Suprapubic skin (tissue), 4 donors: ENCODE data around the gene KLHL11. TPM values are rescaled to one million over a fixed set of nuclear protein-coding genes. Genes with fewer than 3 reads are reported as not detected.
"Not testable (repeated sequence)": the region's sequence is repeated elsewhere in the genome, so short reads cannot be mapped to it uniquely, and the experiment has no call there.

Experiments used
- DNase-seq, 2 donors: peaks; one replicate each; pipeline ENCODE4 v3.0.0-alpha.2; 2019; ENCODE audit warnings: low spot score in 2 of 2
- H3K27ac ChIP-seq: fragments of 200-600 bp; sonication (generic); one replicate; pipeline ENCODE4 v1.5.1; 2019
- H3K27me3 ChIP-seq: fragments of 200-600 bp; sonication (generic); one replicate; pipeline ENCODE4 v1.5.1; 2019
- H3K36me3 ChIP-seq: fragments of 200-600 bp; sonication (generic); one replicate; pipeline ENCODE4 v1.5.1; 2019
- H3K4me1 ChIP-seq: fragments of 200-600 bp; sonication (generic); one replicate; pipeline ENCODE4 v1.5.1; 2019
- H3K4me3 ChIP-seq: fragments of 200-600 bp; sonication (generic); one replicate; pipeline ENCODE4 v1.5.1; 2019; ENCODE audit warnings: mild to moderate bottlenecking
- H3K9me3 ChIP-seq: fragments of 200-600 bp; sonication (generic); one replicate; pipeline ENCODE4 v1.5.1; 2019
- EP300 ChIP-seq: sonication (generic); formaldehyde crosslinking; IDR thresholded peaks from one replicate; pipeline ENCODE4 v1.6.1; 2017; ENCODE audit warnings: antibody characterized with exemption
- POLR2A ChIP-seq, 2 donors: fragments of 450-650 bp; IDR thresholded peaks; one replicate each; pipeline ENCODE4 v1.6.1; 2017; ENCODE audit warnings: antibody characterized with exemption in 2 of 2, mild to moderate bottlenecking in 2 of 2, moderate library complexity in 2 of 2
- POLR2AphosphoS5 ChIP-seq, 3 donors: sonication (generic); formaldehyde crosslinking; IDR thresholded peaks; one replicate each; pipeline ENCODE4 v1.6.1; 2017; ENCODE audit warnings: antibody characterized with exemption in 3 of 3
- WGBS: methylation state at CpG from one replicate; pipeline ENCODE4 v1.1.5; 2018; 5-methylcytosine and 5-hydroxymethylcytosine counted together
- total RNA-seq, 4 donors: library from RNA; depleted of rRNA; stranded (reverse); fragments of >200 nt; gene quantifications; one replicate each; pipeline ENCODE4 v1.1.0, GENCODE V29; 2016
- TF ChIP-seq, protein P1 (sequence below), 2 donors: fragments of 200-600 bp in 1 of 2; fragments of 450-650 bp in 1 of 2; sonication (generic) in 1 of 2; IDR thresholded peaks; one replicate each; pipeline ENCODE4 v1.5.1; 2016 to 2019; ENCODE audit warnings: antibody characterized with exemption in 2 of 2, mild to moderate bottlenecking in 1 of 2, moderate library complexity in 1 of 2

KLHL11 gene
- total RNA-seq, 4 donors from 2014 or later: 19.6 to 27.9 (median 21.4) TPM

DNA sequence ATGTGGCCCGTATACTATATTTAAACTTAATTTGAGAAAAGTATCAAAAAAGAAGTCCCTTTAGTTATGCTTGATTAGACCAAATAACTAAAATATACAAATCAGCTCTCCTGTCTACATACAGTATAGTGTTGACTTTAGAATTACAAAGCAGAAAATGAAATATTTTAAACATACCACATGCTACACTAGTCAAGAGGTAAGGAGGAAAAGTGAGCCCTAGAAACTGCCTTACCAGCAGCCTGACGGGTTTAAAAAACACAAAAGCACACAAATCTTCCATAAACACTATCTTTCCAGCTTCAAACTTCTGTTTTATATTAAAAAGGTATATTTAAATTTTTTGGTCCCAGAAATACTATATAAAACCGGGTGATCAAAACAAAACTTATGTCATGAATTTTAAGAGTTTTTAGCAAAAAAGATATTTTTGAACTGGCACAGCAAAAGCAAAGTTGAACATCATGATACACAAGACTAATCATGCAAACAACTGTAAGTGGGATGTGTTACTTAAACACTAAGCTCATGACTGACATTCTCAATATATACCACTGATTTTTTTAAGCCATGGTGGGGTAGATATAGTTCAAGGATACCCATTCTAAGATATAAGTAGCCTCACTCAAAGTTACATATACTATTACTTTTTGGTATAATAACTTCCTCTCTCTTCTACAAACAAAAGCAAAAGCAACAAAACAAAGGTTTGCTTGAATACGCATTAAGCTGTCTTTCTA lies 15.8 kb downstream of the KLHL11 start:
- TF ChIP-seq EP300 (no peak), POLR2AphosphoS5 (IDR thresholded peaks at IDR 0.05) (no peak), POLR2A (IDR thresholded peaks at IDR 0.05) (no peak)
- TF ChIP-seq, protein P1, sequence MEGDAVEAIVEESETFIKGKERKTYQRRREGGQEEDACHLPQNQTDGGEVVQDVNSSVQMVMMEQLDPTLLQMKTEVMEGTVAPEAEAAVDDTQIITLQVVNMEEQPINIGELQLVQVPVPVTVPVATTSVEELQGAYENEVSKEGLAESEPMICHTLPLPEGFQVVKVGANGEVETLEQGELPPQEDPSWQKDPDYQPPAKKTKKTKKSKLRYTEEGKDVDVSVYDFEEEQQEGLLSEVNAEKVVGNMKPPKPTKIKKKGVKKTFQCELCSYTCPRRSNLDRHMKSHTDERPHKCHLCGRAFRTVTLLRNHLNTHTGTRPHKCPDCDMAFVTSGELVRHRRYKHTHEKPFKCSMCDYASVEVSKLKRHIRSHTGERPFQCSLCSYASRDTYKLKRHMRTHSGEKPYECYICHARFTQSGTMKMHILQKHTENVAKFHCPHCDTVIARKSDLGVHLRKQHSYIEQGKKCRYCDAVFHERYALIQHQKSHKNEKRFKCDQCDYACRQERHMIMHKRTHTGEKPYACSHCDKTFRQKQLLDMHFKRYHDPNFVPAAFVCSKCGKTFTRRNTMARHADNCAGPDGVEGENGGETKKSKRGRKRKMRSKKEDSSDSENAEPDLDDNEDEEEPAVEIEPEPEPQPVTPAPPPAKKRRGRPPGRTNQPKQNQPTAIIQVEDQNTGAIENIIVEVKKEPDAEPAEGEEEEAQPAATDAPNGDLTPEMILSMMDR (IDR thresholded peaks at IDR 0.05): no peak
- Histone ChIP-seq H3K27ac (no peak overlapping the region), H3K4me1 (peaks cover 11% of the 10 kb centered on the region), H3K36me3 (peaks cover 9% of the 10 kb centered on the region), H3K27me3 (no peaks in the 10 kb centered on the region), H3K4me3 (no peak overlapping the region), H3K9me3 (no peaks in the 10 kb centered on the region)
- no peak for DNase-seq
- WGBS: 79% methylated on average over 4 of the region's 4 CpGs

DNA sequence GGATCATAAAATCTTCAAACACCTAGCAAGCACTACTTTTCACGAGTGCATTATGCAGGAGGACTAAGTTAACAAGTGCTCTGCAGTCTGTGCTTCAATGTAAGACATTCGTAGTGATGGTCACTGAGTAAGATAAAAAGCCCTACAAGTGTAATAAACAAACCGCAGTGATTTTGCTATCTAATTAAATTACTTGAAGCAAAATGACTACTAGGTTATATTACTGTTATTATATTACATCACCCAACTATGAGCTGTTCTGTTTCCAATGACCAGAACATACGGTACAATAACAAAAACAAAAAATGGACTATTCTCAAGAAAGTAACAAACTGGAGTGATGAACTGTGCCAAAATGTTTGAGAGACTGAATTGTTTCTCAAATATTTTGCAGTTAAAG lies 16.4 kb downstream of the KLHL11 start:
- H3K4me3 ChIP-seq: no peak overlapping the region
- H3K36me3 ChIP-seq: peaks cover 3% of the 10 kb centered on the region
- no peak overlapping the region for H3K27ac ChIP-seq
- no peaks in the 10 kb centered on the region for H3K27me3 ChIP-seq
- DNase-seq: no peak
- 73% methylated on average over 4 of the region's 4 CpGs for WGBS
- H3K9me3 ChIP-seq: no peaks in the 10 kb centered on the region
- no peak for TF ChIP-seq EP300
- TF ChIP-seq POLR2AphosphoS5 (IDR thresholded peaks at IDR 0.05): no peak
- TF ChIP-seq, protein P1 (IDR thresholded peaks at IDR 0.05): no peak
- no peak for TF ChIP-seq POLR2A (IDR thresholded peaks at IDR 0.05)
- H3K4me1 ChIP-seq: peaks cover 11% of the 10 kb centered on the region

DNA sequence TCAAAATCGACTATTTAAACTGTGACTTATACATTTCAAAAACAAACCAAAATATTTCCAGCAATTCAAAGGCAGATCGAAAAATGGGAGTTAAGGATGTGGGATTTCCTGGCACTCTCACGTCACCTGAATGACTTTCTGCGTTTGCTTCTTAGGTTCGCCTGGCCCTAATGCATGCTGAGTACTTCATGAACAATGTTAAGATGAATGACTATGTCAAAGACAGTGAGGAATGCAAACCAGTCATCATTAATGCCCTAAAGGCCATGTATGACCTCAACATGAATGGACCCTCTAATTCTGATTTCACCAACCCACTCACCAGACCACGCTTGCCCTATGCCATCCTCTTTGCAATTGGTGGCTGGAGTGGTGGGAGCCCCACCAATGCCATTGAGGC lies 20.3 kb downstream of the KLHL11 start:
- WGBS: 93% methylated on average over 6 of the region's 6 CpGs
- DNase-seq: no peak
- Histone ChIP-seq H3K27me3 (no peaks in the 10 kb centered on the region), H3K9me3 (no peaks in the 10 kb centered on the region), H3K4me3 (no peak overlapping the region), H3K36me3 (no peaks in the 10 kb centered on the region), H3K27ac (no peak overlapping the region), H3K4me1 (peaks cover 4% of the 10 kb centered on the region)
- TF ChIP-seq POLR2AphosphoS5 (IDR thresholded peaks at IDR 0.05) (no peak), POLR2A (IDR thresholded peaks at IDR 0.05) (no peak), EP300 (no peak)
- TF ChIP-seq, protein P1 (IDR thresholded peaks at IDR 0.05): no peak

DNA sequence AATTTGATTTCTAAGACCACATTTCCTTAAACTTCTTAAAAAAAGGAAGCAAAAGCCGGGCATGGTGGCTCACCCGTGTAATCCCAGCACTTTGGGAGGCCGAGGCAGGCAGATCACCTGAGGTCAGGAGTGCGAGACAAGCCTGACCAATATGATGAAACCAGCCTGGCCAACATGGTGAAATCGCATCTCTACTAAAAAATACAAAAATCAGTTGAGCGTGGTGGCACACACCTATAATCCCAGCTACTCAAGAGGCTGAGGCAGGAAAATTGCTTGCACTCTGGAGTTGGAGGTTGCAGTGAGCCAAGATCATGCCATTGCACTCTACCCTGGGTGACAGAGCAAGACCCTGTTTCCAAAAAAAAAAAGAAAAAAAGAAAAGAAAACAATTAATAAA lies 24.4 kb downstream of the KLHL11 start:
- 86% methylated on average over 6 of the region's 6 CpGs for WGBS
- not testable (repeated sequence) for H3K27me3 ChIP-seq, H3K9me3 ChIP-seq, H3K4me1 ChIP-seq, H3K27ac ChIP-seq, H3K36me3 ChIP-seq, H3K4me3 ChIP-seq, DNase-seq

DNA sequence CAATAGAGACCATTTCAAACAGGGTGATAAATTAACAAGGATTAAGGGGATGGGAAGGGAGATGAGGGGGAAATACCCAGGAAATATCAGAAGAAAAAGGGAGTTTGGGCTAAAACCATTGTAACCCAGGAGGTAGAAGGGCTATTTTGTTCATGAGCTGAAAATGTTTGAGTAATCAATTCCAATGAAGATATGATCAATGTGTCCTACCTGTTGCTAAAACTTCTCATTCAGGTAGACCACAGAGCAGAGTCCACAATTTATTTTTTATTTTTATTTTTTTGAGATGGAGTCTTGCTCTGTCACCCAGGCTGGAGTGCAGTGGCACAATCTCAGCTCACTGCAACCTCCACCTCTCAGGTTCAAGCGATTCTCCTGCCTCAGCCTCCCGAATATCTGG lies 25.8 kb downstream of the KLHL11 start:
- H3K27ac ChIP-seq, H3K9me3 ChIP-seq, H3K4me3 ChIP-seq, DNase-seq, H3K27me3 ChIP-seq, H3K36me3 ChIP-seq: not testable (repeated sequence)
- 97% methylated on average over 2 of the region's 2 CpGs for WGBS
- peaks cover 19% of the 10 kb centered on the region for H3K4me1 ChIP-seq

DNA sequence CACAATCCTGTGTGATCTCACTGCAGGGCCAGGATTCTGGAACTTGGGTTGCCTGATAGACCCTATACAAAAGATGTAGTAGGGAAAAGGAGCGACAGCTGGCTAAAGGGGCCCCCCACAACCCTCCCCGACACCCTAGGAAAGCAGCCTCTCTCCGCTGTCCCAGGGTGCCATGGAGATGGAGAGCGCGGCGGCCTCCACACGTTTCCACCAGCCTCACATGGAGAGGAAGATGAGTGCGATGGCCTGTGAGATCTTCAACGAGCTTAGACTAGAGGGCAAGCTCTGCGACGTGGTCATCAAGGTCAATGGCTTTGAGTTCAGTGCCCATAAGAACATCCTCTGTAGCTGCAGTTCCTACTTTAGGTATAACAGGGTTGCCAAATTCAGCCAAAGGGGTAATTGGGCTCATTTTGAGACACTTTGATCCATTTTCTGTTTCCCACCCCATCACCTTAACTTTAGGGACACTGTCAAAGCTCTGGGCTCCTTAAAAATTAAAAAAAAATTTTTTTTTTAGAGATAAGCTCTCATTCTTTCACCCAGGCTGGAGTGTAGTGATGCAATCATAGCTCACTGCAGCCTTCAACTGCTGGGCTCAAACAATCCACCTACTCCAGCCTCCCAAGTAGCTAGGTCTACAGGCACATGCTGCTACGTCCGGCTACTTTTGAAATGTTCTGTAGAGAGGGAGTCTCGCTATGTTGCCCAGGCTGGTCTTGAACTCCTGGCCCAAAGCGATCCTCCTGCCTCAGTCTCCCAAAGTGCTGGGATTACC lies 27.3 kb downstream of the KLHL11 start, which contains the start of gene KLHL10:
KLHL10 (plus strand) TSS at position 65 of the 778 bp plus-strand sequence; CDS start at position 173, 108 bp downstream.
- H3K4me1 ChIP-seq: peaks cover 19% of the 10 kb centered on the region
- TF ChIP-seq EP300 (no peak), POLR2A (IDR thresholded peaks at IDR 0.05) (no peak), POLR2AphosphoS5 (IDR thresholded peaks at IDR 0.05) (no peak)
- TF ChIP-seq, protein P1 (IDR thresholded peaks at IDR 0.05): no peak
- H3K9me3 ChIP-seq: no peaks in the 10 kb centered on the region
- WGBS: 97% methylated on average over 15 of the region's 15 CpGs
- H3K36me3 ChIP-seq: no peaks in the 10 kb centered on the region
- H3K27ac ChIP-seq: no peak within 1 kb of the TSS
- no peaks in the 10 kb centered on the region for H3K27me3 ChIP-seq
- no peak for DNase-seq
- peak within 1 kb of the TSS; percentile 95 for H3K4me3 ChIP-seq
